LNCaP clone FGC (cell line): ENCODE measurements around the gene HFE.

Source experiments
- DNase-seq: peaks from one replicate; pipeline ENCODE4 v3.0.0-alpha.2; 2011; ENCODE audit warnings: low read depth
- H3K4me3 ChIP-seq: 2 replicates; pipeline ENCODE4 v1.5.1; 2011; ENCODE audit warnings: mild to moderate bottlenecking, low read depth, low read length, control low read depth
- CTCF ChIP-seq: IDR thresholded peaks from 2 replicates; pipeline ENCODE4 v1.5.1; 2012; ENCODE audit warnings: mild to moderate bottlenecking; ENCODE audit not compliant: control insufficient read depth, insufficient read depth; ENCODE audit errors: extremely low read depth

HFE gene

GRCh38 chr6:26089272-26089671 lies 2.0 kb downstream of the HFE start:
- no peak for DNase-seq
- TF ChIP-seq CTCF = no peak
- H3K4me3 ChIP-seq = no peak overlapping the region

GRCh38 chr6:26092443-26092842 lies 5.2 kb downstream of the HFE start:
- DNase-seq = no peak
- H3K4me3 ChIP-seq = no peak overlapping the region
- no peak for TF ChIP-seq CTCF

GRCh38 chr6:26094036-26094435 lies 6.8 kb downstream of the HFE start:
- TF ChIP-seq CTCF = no peak

GRCh38 chr6:26097268-26097875 lies 10.1 kb downstream of the HFE start:
- no peak overlapping the region for H3K4me3 ChIP-seq
- peak; percentile 26 for DNase-seq
- TF ChIP-seq CTCF = peak; percentile 73

More at GRCh38 chr6:26094036-26094435, 6.8 kb downstream of the HFE start:
- DNase-seq = no peak
- H3K4me3 ChIP-seq = no peak overlapping the region

- peak overlapping the region; percentile 51 for H3K4me3 ChIP-seq
- TF ChIP-seq CTCF = no peak
- DNase-seq = no peak
Observed at GRCh38 chr6:26103141-26103769, 16.0 kb downstream of the HFE start.

GRCh38 chr6:26103770-26104456 lies 16.7 kb downstream of the HFE start:
- TF ChIP-seq CTCF = peak; percentile 42
- H3K4me3 ChIP-seq = peak overlapping the region; percentile 51
- peak; percentile 87 for DNase-seq
